ENCODE data around the gene RSU1.

RSU1 gene

DNA sequence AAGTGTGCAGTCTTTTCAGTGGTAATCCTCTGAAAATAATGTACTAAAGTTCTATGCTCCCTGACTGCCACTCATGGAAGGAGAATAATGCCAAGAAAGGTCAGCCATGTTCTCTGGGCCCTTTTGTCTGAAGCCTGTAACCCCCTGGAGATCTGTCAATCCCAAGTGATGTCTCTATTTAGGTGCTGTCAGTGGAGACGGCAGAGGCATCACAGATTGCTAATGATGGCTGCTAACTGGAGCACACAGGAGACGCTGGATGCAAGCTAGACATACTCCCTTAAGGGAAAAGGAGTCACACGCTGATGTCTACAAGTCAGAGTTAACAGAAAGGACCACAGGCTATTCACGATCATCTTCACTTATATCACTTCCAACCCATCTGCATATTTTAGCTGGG, 118.8 kb downstream of the RSU1 start:
- TF ChIP-seq, protein P1, sequence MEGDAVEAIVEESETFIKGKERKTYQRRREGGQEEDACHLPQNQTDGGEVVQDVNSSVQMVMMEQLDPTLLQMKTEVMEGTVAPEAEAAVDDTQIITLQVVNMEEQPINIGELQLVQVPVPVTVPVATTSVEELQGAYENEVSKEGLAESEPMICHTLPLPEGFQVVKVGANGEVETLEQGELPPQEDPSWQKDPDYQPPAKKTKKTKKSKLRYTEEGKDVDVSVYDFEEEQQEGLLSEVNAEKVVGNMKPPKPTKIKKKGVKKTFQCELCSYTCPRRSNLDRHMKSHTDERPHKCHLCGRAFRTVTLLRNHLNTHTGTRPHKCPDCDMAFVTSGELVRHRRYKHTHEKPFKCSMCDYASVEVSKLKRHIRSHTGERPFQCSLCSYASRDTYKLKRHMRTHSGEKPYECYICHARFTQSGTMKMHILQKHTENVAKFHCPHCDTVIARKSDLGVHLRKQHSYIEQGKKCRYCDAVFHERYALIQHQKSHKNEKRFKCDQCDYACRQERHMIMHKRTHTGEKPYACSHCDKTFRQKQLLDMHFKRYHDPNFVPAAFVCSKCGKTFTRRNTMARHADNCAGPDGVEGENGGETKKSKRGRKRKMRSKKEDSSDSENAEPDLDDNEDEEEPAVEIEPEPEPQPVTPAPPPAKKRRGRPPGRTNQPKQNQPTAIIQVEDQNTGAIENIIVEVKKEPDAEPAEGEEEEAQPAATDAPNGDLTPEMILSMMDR (IDR thresholded peaks at IDR 0.05; ENCODE audit: control insufficient read depth, extremely low read depth, insufficient read depth) = no peak
- DNase-seq (ENCODE audit: low read depth) = no peak

DNA sequence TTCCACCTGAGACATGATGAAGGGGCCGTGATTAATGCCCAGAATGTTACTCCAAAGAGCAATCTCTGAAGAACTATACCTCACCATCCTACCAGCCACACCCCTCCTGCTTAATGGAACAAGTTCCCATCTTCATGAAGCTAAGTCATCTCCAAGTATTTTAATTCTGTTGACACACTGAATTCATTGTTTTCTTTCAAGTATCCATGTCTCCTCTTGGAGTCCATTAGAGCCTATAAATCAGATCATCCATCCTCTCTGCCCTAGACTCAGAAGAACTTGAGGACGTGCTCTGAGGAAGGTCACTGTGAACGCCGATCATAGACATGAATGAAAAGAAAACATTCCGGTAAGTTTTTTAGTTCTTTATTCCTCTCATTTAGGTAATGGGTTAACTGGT, 126.8 kb downstream of the RSU1 start:
- TF ChIP-seq, protein P1 (IDR thresholded peaks at IDR 0.05; ENCODE audit: control insufficient read depth, extremely low read depth, insufficient read depth) = no peak
- H3K4me3 ChIP-seq (ENCODE audit: low read depth, low read length) = no peak overlapping the region
- no peak for DNase-seq (ENCODE audit: low read depth)

More for the DNA sequence above, 118.8 kb downstream of the RSU1 start:
- no peak overlapping the region for H3K4me3 ChIP-seq (ENCODE audit: low read depth, low read length)

DNA sequence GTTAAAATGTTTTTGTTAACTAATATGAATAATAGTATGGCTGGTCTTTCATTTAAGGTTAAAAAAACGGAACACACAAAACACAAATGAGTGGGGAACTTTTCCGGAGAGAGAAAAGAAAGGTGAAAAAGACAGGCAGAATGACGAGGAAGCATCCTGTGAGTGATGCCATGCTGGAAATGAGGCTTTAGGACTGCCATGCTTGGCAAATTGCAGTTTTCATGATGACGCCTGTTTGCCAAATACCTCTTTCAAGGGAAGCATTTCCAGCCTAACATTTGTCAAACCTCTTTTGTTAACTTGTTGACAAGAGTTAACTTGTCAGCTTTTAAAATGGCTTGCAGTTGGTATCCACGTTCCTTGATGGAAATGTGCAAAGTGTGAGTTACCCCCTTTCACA, 127.5 kb downstream of the RSU1 start:
- TF ChIP-seq, protein P1 (IDR thresholded peaks at IDR 0.05; ENCODE audit: control insufficient read depth, extremely low read depth, insufficient read depth) = no peak
- no peak for DNase-seq (ENCODE audit: low read depth)
- no peak overlapping the region for H3K4me3 ChIP-seq (ENCODE audit: low read depth, low read length)

DNA sequence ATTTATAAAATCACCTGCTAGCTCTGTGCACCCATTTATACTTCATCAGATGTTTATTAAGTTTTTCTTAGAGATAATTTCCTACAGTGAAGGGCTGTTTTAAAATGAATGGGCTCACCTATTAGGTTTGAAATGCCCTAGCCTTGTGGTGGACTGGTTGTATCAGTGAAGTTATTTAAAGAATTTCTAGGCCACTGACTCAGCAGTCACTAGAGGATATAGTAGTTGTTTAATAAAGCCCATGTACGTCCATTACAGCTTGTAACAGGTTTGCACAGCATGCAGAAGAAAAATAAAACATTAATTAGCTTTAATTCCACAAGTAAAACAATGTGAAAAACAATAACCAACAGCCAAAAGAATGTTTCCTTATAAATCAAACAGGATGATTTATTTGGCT, 128.0 kb downstream of the RSU1 start:
- H3K4me3 ChIP-seq (ENCODE audit: low read depth, low read length) = no peak overlapping the region
- no peak for DNase-seq (ENCODE audit: low read depth)
- TF ChIP-seq, protein P1 (IDR thresholded peaks at IDR 0.05; ENCODE audit: control insufficient read depth, extremely low read depth, insufficient read depth) = no peak

DNA sequence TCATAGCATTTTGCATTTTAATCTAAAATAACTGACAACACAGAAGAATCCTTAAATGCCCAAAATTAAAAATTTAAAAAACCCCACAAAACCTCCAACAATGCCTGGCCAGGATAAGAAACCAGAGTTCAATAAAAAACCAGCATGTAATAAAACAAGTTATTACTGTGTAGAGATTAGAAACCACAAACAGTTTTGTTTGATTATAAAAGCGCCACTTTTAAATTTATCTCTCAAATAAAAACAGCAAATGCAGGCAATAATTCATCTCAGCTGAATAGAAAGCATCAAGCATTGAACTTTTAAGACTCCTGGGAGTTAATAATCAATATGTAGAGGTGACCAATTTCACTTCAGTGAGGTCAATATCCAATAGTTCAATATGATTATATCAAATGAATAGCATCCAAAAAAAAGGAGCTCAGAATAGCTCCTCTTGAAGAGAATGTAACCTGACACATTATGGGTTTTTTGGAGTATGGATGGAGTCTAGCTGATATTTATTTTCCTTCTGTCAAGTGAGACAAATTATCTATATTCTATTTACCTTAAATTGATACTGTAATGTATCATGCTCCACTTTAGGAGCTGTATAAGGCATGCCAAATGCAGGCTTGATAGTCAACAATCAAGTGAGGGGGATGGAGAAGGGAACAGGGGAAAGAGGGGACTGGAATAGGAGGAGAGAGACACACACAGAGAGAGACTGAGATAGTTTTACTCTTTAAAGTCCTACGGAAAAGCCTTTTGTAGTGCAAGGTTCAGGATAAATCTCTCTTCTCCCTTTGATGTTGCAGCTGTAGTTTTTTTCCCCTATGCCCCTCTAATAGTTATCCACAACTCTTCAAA, 130.9 kb downstream of the RSU1 start:
- no peak overlapping the region for H3K4me3 ChIP-seq (ENCODE audit: low read depth, low read length)
- TF ChIP-seq, protein P1 (IDR thresholded peaks at IDR 0.05; ENCODE audit: control insufficient read depth, extremely low read depth, insufficient read depth) = no peak
- no peak for DNase-seq (ENCODE audit: low read depth)

DNA sequence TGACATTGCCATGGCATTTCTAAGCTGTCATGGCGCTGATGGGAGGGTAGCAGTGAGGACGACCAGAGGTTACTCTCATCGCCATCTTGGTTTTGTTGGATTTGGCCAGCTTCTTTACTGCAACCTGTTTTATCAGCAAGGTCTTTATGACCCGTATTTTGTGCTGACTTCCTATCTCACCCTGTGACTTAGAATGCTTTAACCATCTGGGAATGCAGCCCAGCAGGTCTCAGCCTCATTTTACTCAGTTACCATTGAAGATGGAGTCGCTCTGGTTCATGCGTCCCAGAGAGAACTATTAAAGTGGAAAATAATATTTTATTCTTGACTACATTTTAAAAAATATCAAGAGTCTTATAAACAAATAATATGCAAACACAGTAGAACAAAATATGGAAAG, 131.7 kb downstream of the RSU1 start:
- H3K4me3 ChIP-seq (ENCODE audit: low read depth, low read length) = no peak overlapping the region
- TF ChIP-seq, protein P1 (IDR thresholded peaks at IDR 0.05; ENCODE audit: control insufficient read depth, extremely low read depth, insufficient read depth) = no peak
- DNase-seq (ENCODE audit: low read depth) = no peak

DNA sequence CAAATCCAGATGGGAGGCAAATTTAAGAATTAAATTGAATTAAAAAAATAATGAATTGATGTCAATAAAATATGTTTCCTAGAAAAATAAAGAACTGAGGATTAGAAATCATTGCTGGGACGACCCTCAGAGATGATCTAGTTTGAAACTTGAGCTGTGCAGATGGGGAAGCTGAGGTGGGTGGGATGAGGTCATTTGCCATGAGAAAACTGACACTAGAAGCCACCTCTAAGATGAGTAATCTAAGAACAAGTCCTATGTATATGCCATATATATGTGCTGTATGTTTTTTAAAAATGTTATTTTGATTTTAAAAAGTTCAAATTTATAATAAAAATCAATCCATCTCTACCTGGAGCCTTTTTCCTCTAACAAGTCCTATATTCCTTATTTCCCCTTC, 135.7 kb downstream of the RSU1 start:
- H3K4me3 ChIP-seq (ENCODE audit: low read depth, low read length) = no peak overlapping the region
- TF ChIP-seq, protein P1 (IDR thresholded peaks at IDR 0.05; ENCODE audit: control insufficient read depth, extremely low read depth, insufficient read depth) = no peak
- no peak for DNase-seq (ENCODE audit: low read depth)

All from LNCaP clone FGC (cell line).